Activated CD4-positive, alpha-beta T cell treated with anti-CD3 and anti-CD28 coated beads, Interleukin-2, Interleukin-6, amounts not matched to agents 100 ng/mL and 50 ng/mL, durations not matched to agents 16 hours and 8 hours (primary cell): Measurements from ENCODE around the gene CEACAM7.

Experiments
- DNase-seq: peaks from one replicate; pipeline ENCODE4 v3.0.0-alpha.2; 2020

CEACAM7 gene

GRCh38 chr19:41646589-41647204, 41.4 kb downstream of the CEACAM7 start:
- DNase-seq, result peak; percentile 66

GRCh38 chr19:41641879-41642485, 46.1 kb downstream of the CEACAM7 start:
- DNase-seq, result peak; percentile 81

- DNase-seq, result no peak
These were observed 49.4 kb downstream of the CEACAM7 start for GRCh38 chr19:41638641-41639081.

GRCh38 chr19:41637484-41637883, 50.6 kb downstream of the CEACAM7 start:
- DNase-seq, result no peak

- no peak for DNase-seq
These were observed 59.9 kb downstream of the CEACAM7 start for GRCh38 chr19:41627966-41628675.

- DNase-seq, result no peak
These were observed 61.2 kb downstream of the CEACAM7 start, which contains the start of gene CEACAM4 for GRCh38 chr19:41626877-41627276. CEACAM4 (minus strand) TSS chr19:41627074; CDS start chr19:41626963, 111 bp downstream.

- no peak for DNase-seq
These were observed 61.8 kb downstream of the CEACAM7 start for GRCh38 chr19:41626278-41626677.

- no peak for DNase-seq
These were observed 63.1 kb downstream of the CEACAM7 start for GRCh38 chr19:41624937-41625336.

- no peak for DNase-seq
These were observed 63.6 kb downstream of the CEACAM7 start for GRCh38 chr19:41624515-41624914.

- no peak for DNase-seq
These were observed 64.7 kb downstream of the CEACAM7 start for GRCh38 chr19:41623360-41623759.
